Mammary epithelial cell (primary cell): ENCODE measurements around the gene ELP5.

Experiments used
- CTCF ChIP-seq, 2 donors: IDR thresholded peaks in 1 of 2; conservative IDR thresholded peaks in 1 of 2; 2 replicates each; pipeline ENCODE4 v1.5.1; 2011 to 2012; ENCODE audit warnings: inconsistent platforms in 2 of 2, low read length in 2 of 2, mild to moderate bottlenecking in 2 of 2, control low read depth in 1 of 2, low read depth in 1 of 2; ENCODE audit not compliant: insufficient read depth in 1 of 2; ENCODE audit errors: extremely low read depth in 1 of 2
- EZH2 ChIP-seq: IDR thresholded peaks from 2 replicates; pipeline ENCODE4 v1.6.1; 2012; ENCODE audit warnings: low read length, inconsistent platforms, borderline replicate concordance

GRCh38 chr17:7217113-7217987 lies 34.7 kb upstream of the ELP5 start:
- TF ChIP-seq CTCF (conservative IDR thresholded peaks at IDR 0.05 in 1 of 2, IDR thresholded peaks at IDR 0.05 in 1 of 2; ENCODE audit: extremely low read depth in 1 of 2, insufficient read depth in 1 of 2, low read depth in 1 of 2, low read length in 2 of 2) (no peak), EZH2 (no peak)
